Tibial nerve (tissue), 4 donors: ENCODE results near the gene LAMB2.

ENCODE experiments used
- EP300 ChIP-seq, 2 donors: sonication (generic); formaldehyde crosslinking; IDR thresholded peaks; one replicate each; pipeline ENCODE4 v1.6.1; 2017; ENCODE audit warnings: antibody characterized with exemption in 2 of 2, mild to moderate bottlenecking in 1 of 2
- POLR2A ChIP-seq, 2 donors: fragments of 450-650 bp; IDR thresholded peaks; one replicate each; pipeline ENCODE4 v1.6.1; 2017; ENCODE audit warnings: antibody characterized with exemption in 2 of 2, mild to moderate bottlenecking in 2 of 2, moderate library complexity in 2 of 2
- TF ChIP-seq, protein P1 (sequence below), 5 experiments: fragments of 200-600 bp in 3 of 5; fragments of 450-650 bp in 2 of 5; sonication (generic) in 3 of 5; IDR thresholded peaks; one replicate each; pipeline ENCODE4 v1.5.1; 2016 to 2019; ENCODE audit warnings: antibody characterized with exemption in 5 of 5, mild to moderate bottlenecking in 3 of 5, moderate library complexity in 2 of 5

- TF ChIP-seq, protein P1, sequence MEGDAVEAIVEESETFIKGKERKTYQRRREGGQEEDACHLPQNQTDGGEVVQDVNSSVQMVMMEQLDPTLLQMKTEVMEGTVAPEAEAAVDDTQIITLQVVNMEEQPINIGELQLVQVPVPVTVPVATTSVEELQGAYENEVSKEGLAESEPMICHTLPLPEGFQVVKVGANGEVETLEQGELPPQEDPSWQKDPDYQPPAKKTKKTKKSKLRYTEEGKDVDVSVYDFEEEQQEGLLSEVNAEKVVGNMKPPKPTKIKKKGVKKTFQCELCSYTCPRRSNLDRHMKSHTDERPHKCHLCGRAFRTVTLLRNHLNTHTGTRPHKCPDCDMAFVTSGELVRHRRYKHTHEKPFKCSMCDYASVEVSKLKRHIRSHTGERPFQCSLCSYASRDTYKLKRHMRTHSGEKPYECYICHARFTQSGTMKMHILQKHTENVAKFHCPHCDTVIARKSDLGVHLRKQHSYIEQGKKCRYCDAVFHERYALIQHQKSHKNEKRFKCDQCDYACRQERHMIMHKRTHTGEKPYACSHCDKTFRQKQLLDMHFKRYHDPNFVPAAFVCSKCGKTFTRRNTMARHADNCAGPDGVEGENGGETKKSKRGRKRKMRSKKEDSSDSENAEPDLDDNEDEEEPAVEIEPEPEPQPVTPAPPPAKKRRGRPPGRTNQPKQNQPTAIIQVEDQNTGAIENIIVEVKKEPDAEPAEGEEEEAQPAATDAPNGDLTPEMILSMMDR (IDR thresholded peaks at IDR 0.05), result no peak
- TF ChIP-seq EP300 (IDR thresholded peaks at IDR 0.05), result no peak
- no peak for TF ChIP-seq POLR2A (IDR thresholded peaks at IDR 0.05)
Observed at GRCh38 chr3:49161197-49161596, 28.3 kb upstream of the LAMB2 start.
